Calu3 (cell line): Measurements from ENCODE around the gene MFN2. TPM values are rescaled to one million over a fixed set of nuclear protein-coding genes. Genes with fewer than 3 reads are reported as not detected.

ENCODE experiments used
- BruUV-seq: library from RNA; stranded (reverse); fragments of 400-500 nt; replicated peaks from 2 replicates; lab custom pipeline; 2021; lab: Mats Ljungman, UMichigan
- CTCF ChIA-PET: fragments of 300-600 bp; sonication (Branson Sonifier 250); formaldehyde crosslinking; loops from one replicate; lab custom pipeline; 2022; ENCODE audit warnings: antibody characterized with exemption; lab: Charles Lee
- DNase-seq: peaks from one replicate; pipeline ENCODE4 v3.0.0; 2022
- H3K27ac Mint-ChIP-seq: one replicate; pipeline ENCODE4 v1.8.0; 2022; ENCODE audit warnings: mixed read lengths; ENCODE audit not compliant: unreplicated experiment
- H3K27me3 Mint-ChIP-seq: one replicate; pipeline ENCODE4 v1.8.0; 2022; ENCODE audit warnings: mixed read lengths; ENCODE audit not compliant: unreplicated experiment
- H3K36me3 Mint-ChIP-seq: one replicate; pipeline ENCODE4 v1.8.0; 2022; ENCODE audit warnings: mild to moderate bottlenecking, moderate library complexity, mixed read lengths; ENCODE audit not compliant: insufficient read depth, unreplicated experiment
- H3K4me1 Mint-ChIP-seq: one replicate; pipeline ENCODE4 v1.8.0; 2022; ENCODE audit warnings: mild to moderate bottlenecking, low read depth, mixed read lengths; ENCODE audit not compliant: unreplicated experiment
- H3K4me3 Mint-ChIP-seq: one replicate; pipeline ENCODE4 v1.8.0; 2022; ENCODE audit warnings: mild to moderate bottlenecking, low read depth, moderate library complexity, mixed read lengths; ENCODE audit not compliant: unreplicated experiment
- H3K9me3 Mint-ChIP-seq: one replicate; pipeline ENCODE4 v1.8.0; 2022; ENCODE audit warnings: low read depth, mixed read lengths; ENCODE audit not compliant: unreplicated experiment
- intact Hi-C: fragments of 100-400 bp; cut with micrococcal nuclease; formaldehyde crosslinking; loops from one replicate; pipeline ENCODE4 v1.10.0; 2022; ENCODE audit not compliant: unreplicated experiment
- microRNA-seq: library from miRNA; unstranded; fragments of <30 nt; microRNA quantifications from one replicate; pipeline ENCODE4 v1.2.0, GENCODE V29; 2022
- total RNA-seq: library from RNA; stranded (reverse); gene quantifications from 2 replicates; pipeline ENCODE4 v1.2.3, GENCODE V29; 2022
- TF ChIP-seq, protein P1 (sequence below): fragments of 200-600 bp; IDR thresholded peaks from one replicate; pipeline ENCODE4 v1.8.0; 2022; ENCODE audit warnings: antibody characterized with exemption; ENCODE audit not compliant: unreplicated experiment

Gene MFN2
- total RNA-seq, 1 experiment from 2014 or later = 61.8 TPM

GRCh38 chr1:12060500-12060899, 80.3 kb downstream of the MFN2 start:
- intact Hi-C loops = no loop called here
- Mint-ChIP-seq H3K36me3 (no peaks in the 10 kb centered on the region), H3K4me1 (no peaks in the 10 kb centered on the region), H3K9me3 (no peaks in the 10 kb centered on the region), H3K27me3 (peaks cover 60% of the 10 kb centered on the region), H3K4me3 (no peak overlapping the region), H3K27ac (no peak overlapping the region)
- TF ChIP-seq, protein P1, sequence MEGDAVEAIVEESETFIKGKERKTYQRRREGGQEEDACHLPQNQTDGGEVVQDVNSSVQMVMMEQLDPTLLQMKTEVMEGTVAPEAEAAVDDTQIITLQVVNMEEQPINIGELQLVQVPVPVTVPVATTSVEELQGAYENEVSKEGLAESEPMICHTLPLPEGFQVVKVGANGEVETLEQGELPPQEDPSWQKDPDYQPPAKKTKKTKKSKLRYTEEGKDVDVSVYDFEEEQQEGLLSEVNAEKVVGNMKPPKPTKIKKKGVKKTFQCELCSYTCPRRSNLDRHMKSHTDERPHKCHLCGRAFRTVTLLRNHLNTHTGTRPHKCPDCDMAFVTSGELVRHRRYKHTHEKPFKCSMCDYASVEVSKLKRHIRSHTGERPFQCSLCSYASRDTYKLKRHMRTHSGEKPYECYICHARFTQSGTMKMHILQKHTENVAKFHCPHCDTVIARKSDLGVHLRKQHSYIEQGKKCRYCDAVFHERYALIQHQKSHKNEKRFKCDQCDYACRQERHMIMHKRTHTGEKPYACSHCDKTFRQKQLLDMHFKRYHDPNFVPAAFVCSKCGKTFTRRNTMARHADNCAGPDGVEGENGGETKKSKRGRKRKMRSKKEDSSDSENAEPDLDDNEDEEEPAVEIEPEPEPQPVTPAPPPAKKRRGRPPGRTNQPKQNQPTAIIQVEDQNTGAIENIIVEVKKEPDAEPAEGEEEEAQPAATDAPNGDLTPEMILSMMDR = no peak
- CTCF ChIA-PET = no interaction called here
- DNase-seq = no peak
- BruUV-seq = no TSS peak

Small RNAs within 50 kb of the gene (microRNA-seq; reads per million reads assigned to microRNA genes)
- 2.1 reads per million for gene MIR6729

Other genes starting within 250 kb of the MFN2 start
- gene AGTRAP, start 244.3 kb upstream of the MFN2 start, total RNA-seq = 30.4 and 41.2 TPM in 2 replicates
- gene C1orf167, start 218.3 kb upstream of the MFN2 start, total RNA-seq = not detected in 2 replicates
- 16.4 and 21.0 TPM in 2 replicates for gene MTHFR, start 174.5 kb upstream of the MFN2 start, total RNA-seq
- 17.4 and 23.6 TPM in 2 replicates for gene CLCN6, start 174.3 kb upstream of the MFN2 start, total RNA-seq
- not detected in 2 replicates for gene NPPA, start 132.7 kb upstream of the MFN2 start, total RNA-seq
- not detected in 2 replicates for gene NPPB, start 121.5 kb upstream of the MFN2 start, total RNA-seq
- gene KIAA2013, start 54.0 kb upstream of the MFN2 start, total RNA-seq = 33.7 and 37.8 TPM in 2 replicates
- gene PLOD1, start 45.7 kb upstream of the MFN2 start, total RNA-seq = 77.2 and 80.2 TPM in 2 replicates
- 23.4 and 28.8 TPM in 2 replicates for gene MIIP, start 39.1 kb downstream of the MFN2 start, total RNA-seq
- gene TNFRSF8, start 82.9 kb downstream of the MFN2 start, total RNA-seq = not detected in 2 replicates
- 1.3 and 2.9 TPM in 2 replicates for gene TNFRSF1B, start 186.5 kb downstream of the MFN2 start, total RNA-seq
- 30.6 and 33.1 TPM in 2 replicates for gene VPS13D, start 249.6 kb downstream of the MFN2 start, total RNA-seq